Upper lobe of left lung (tissue), 6 donors: ENCODE data around the gene DFFA. TPM values are rescaled to one million over a fixed set of nuclear protein-coding genes. Genes with fewer than 3 reads are reported as not detected.

Experiments used
- ATAC-seq, 2 donors: fragments of 200-7000 bp; cut with Tn5 transposase; one replicate each; pipeline ENCODE4 v1.9.1; 2022; ENCODE audit warnings: mild to moderate bottlenecking in 2 of 2, moderate library complexity in 2 of 2; ENCODE audit not compliant: low FRiP score in 2 of 2
- DNase-seq, 2 donors: peaks; one replicate each; pipeline ENCODE4 v3.0.0-alpha.2; 2019 to 2020
- H3K27ac ChIP-seq, 4 donors: fragments of 200-600 bp; sonication (generic); one replicate each; pipeline ENCODE4 v1.5.1; 2016 to 2019
- H3K27me3 ChIP-seq, 4 donors: fragments of 200-600 bp; sonication (generic); one replicate each; pipeline ENCODE4 v1.5.1; 2017 to 2019
- H3K36me3 ChIP-seq, 4 donors: fragments of 200-600 bp; sonication (generic); one replicate each; pipeline ENCODE4 v1.5.1; 2016 to 2019
- H3K4me1 ChIP-seq, 4 donors: fragments of 200-600 bp; sonication (generic); one replicate each; pipeline ENCODE4 v1.5.1; 2018 to 2019
- H3K4me3 ChIP-seq, 4 donors: fragments of 200-600 bp; sonication (generic); one replicate each; pipeline ENCODE4 v1.5.1; 2017 to 2019; ENCODE audit warnings: mild to moderate bottlenecking in 2 of 4, moderate library complexity in 1 of 4
- H3K9me3 ChIP-seq, 4 donors: fragments of 200-600 bp; sonication (generic); one replicate each; pipeline ENCODE4 v1.5.1; 2018 to 2019
- CTCF ChIP-seq, 6 experiments: fragments of 450-650 bp in 4 of 6; fragments of 200-600 bp in 2 of 6; sonication (generic) in 2 of 6; IDR thresholded peaks; one replicate each; pipeline ENCODE4 v1.5.1; 2016 to 2019; ENCODE audit warnings: antibody characterized with exemption in 6 of 6
- EP300 ChIP-seq, 4 donors: sonication (generic); formaldehyde crosslinking; IDR thresholded peaks; one replicate each; pipeline ENCODE4 v1.5.1; 2017; ENCODE audit warnings: antibody characterized with exemption in 4 of 4, control low read depth in 2 of 4
- POLR2A ChIP-seq, 4 donors: fragments of 450-650 bp; IDR thresholded peaks; one replicate each; pipeline ENCODE4 v1.5.1; 2016 to 2017; ENCODE audit warnings: antibody characterized with exemption in 4 of 4, mild to moderate bottlenecking in 2 of 4
- POLR2AphosphoS5 ChIP-seq, 2 donors: sonication (generic); formaldehyde crosslinking; IDR thresholded peaks; one replicate each; pipeline ENCODE4 v1.5.1; 2017; ENCODE audit warnings: antibody characterized with exemption in 2 of 2
- WGBS, 2 donors: methylation state at CpG; one replicate each; pipeline ENCODE4 v1.1.5; 2017 to 2018; 5-methylcytosine and 5-hydroxymethylcytosine counted together
- total RNA-seq, 6 donors: library from RNA; depleted of rRNA in 4 of 6; stranded (reverse); fragments of >200 nt in 4 of 6; gene quantifications; one replicate each; pipeline versions ENCODE4 v1.1.0 to v1.2.1, GENCODE V29; 2016 to 2021
- donor health status: DM: no; HTN: no; CAD: no; lungs with moderate emphysema.
- donor health status: DM: no; HTN: yes; CAD: no; lungs with severe emphysema.

The DFFA gene
- total RNA-seq, 6 donors from 2014 or later = 15.8 to 37.2 (median 22.9) TPM

GRCh38 chr1:10490286-10490970, 18.1 kb upstream of the DFFA start:
- WGBS, 2 donors = 91 to 93% methylated on average over 11 to 12 of the region's 12 CpGs
- TF ChIP-seq EP300 (IDR thresholded peaks at IDR 0.05) (no peak), CTCF (IDR thresholded peaks at IDR 0.05) (no peak), POLR2AphosphoS5 (IDR thresholded peaks at IDR 0.05) (no peak), POLR2A (IDR thresholded peaks at IDR 0.05) (no peak)
- DNase-seq (no peak), ATAC-seq (no peak)
- Histone ChIP-seq H3K27me3 (no peaks in the 10 kb centered on the region), H3K4me3 (no peak overlapping the region), H3K36me3 (peaks cover 0 to 6% (median 2%) of the 10 kb centered on the region in 4 donors), H3K27ac (no peak overlapping the region), H3K9me3 (no peaks in the 10 kb centered on the region), H3K4me1 (peaks cover 10 to 14% (median 12%) of the 10 kb centered on the region in 4 donors)

- DNase-seq (no peak), ATAC-seq (no peak)
- H3K36me3 ChIP-seq = peaks cover 0 to 6% (median 2%) of the 10 kb centered on the region in 4 donors
- no peaks in the 10 kb centered on the region for H3K27me3 ChIP-seq
- no peak overlapping the region for H3K27ac ChIP-seq
- WGBS, 2 donors = 49 to 56% methylated on average over 3 of the region's 4 CpGs
- H3K9me3 ChIP-seq = no peaks in the 10 kb centered on the region
- TF ChIP-seq EP300 (IDR thresholded peaks at IDR 0.05) = no peak
- no peak for TF ChIP-seq CTCF (IDR thresholded peaks at IDR 0.05)
- TF ChIP-seq POLR2AphosphoS5 (IDR thresholded peaks at IDR 0.05) = no peak
- TF ChIP-seq POLR2A (IDR thresholded peaks at IDR 0.05) = no peak
- no peak overlapping the region for H3K4me3 ChIP-seq
- H3K4me1 ChIP-seq = peaks cover under 1 to 4% (median 3%) of the 10 kb centered on the region in 4 donors
Measured at GRCh38 chr1:10489291-10490055, 17.1 kb upstream of the DFFA start.

GRCh38 chr1:10484521-10484920, 12.2 kb upstream of the DFFA start:
- Histone ChIP-seq H3K4me1 (peaks cover 0 to 13% (median under 1%) of the 10 kb centered on the region in 4 donors), H3K27ac (peak overlapping the region in 3 of 4 donors; percentile 21 to 30 (median 21)), H3K9me3 (no peaks in the 10 kb centered on the region), H3K36me3 (peaks cover 0 to 6% (median 0%) of the 10 kb centered on the region in 4 donors), H3K4me3 (no peak overlapping the region), H3K27me3 (no peaks in the 10 kb centered on the region)
- peak; percentile 73 to 80 for ATAC-seq
- TF ChIP-seq POLR2AphosphoS5 (IDR thresholded peaks at IDR 0.05) (no peak), POLR2A (IDR thresholded peaks at IDR 0.05) (peak in 1 of 4 donors; percentile 18)
- WGBS, 2 donors = 73 to 81% methylated on average over 6 of the region's 6 CpGs
- peak in 1 of 2 donors; percentile 62 for DNase-seq

GRCh38 chr1:10480614-10481013, 8.3 kb upstream of the DFFA start:
- H3K27me3 ChIP-seq = no peaks in the 10 kb centered on the region
- no peak for DNase-seq
- WGBS, 2 donors = 92% methylated on average over 2 of the region's 2 CpGs
- peaks cover 10 to 28% (median 12%) of the 10 kb centered on the region in 4 donors for H3K4me1 ChIP-seq
- H3K9me3 ChIP-seq = no peaks in the 10 kb centered on the region
- no peaks in the 10 kb centered on the region for H3K36me3 ChIP-seq
- ATAC-seq = no peak
- no peak overlapping the region for H3K27ac ChIP-seq
- no peak for TF ChIP-seq EP300 (IDR thresholded peaks at IDR 0.05)
- no peak overlapping the region for H3K4me3 ChIP-seq

- Histone ChIP-seq H3K27me3 (no peaks in the 10 kb centered on the region), H3K36me3 (no peaks in the 10 kb centered on the region), H3K27ac (no peak overlapping the region), H3K9me3 (no peaks in the 10 kb centered on the region), H3K4me3 (no peak overlapping the region), H3K4me1 (peaks cover 12 to 35% (median 16%) of the 10 kb centered on the region in 4 donors)
- no peak for ATAC-seq
- TF ChIP-seq EP300 (IDR thresholded peaks at IDR 0.05) (no peak), CTCF (IDR thresholded peaks at IDR 0.05) (no peak), POLR2AphosphoS5 (IDR thresholded peaks at IDR 0.05) (no peak), POLR2A (IDR thresholded peaks at IDR 0.05) (no peak)
- DNase-seq = no peak
- WGBS, 2 donors = 66 to 70% methylated on average over 8 of the region's 8 CpGs
Measured at GRCh38 chr1:10479296-10479695, 7.0 kb upstream of the DFFA start.
